ENCODE measurements around the gene CAV2.

Gene CAV2

GRCh38 chr7:116526897-116527296, 27.4 kb downstream of the CAV2 start:
- TF ChIP-seq REST (IDR thresholded peaks at IDR 0.05; ENCODE audit: insufficient read depth in 1 of 2, low read depth in 2 of 2, low read length in 2 of 2): no peak
- no peak for TF ChIP-seq POLR2AphosphoS5 (IDR thresholded peaks at IDR 0.05; ENCODE audit: low read depth, low read length)
- TF ChIP-seq FOXP2 (optimal IDR thresholded peaks at IDR 0.05; ENCODE audit: borderline replicate concordance, extremely low read depth, extremely low read length, insufficient read depth): no peak
- no peak for TF ChIP-seq TAF1 (IDR thresholded peaks at IDR 0.05; ENCODE audit: borderline replicate concordance, insufficient read depth, low read length)
- TF ChIP-seq SIN3A (IDR thresholded peaks at IDR 0.05; ENCODE audit: borderline replicate concordance, insufficient read depth, low read length): no peak

- TF ChIP-seq TAF1 (IDR thresholded peaks at IDR 0.05; ENCODE audit: borderline replicate concordance, insufficient read depth, low read length): 0 out of 2 replicates have a peak, but pooled peaks have one; percentile 15
- TF ChIP-seq SIN3A (IDR thresholded peaks at IDR 0.05; ENCODE audit: borderline replicate concordance, insufficient read depth, low read length): no peak
- no peak for TF ChIP-seq REST (IDR thresholded peaks at IDR 0.05; ENCODE audit: insufficient read depth in 1 of 2, low read depth in 2 of 2, low read length in 2 of 2)
Observed at GRCh38 chr7:116527521-116527920, 28.0 kb downstream of the CAV2 start.

- 0 out of 2 replicates have a peak, but pooled peaks have one; percentile 0 for TF ChIP-seq TAF1 (IDR thresholded peaks at IDR 0.05; ENCODE audit: borderline replicate concordance, insufficient read depth, low read length)
- no peak for TF ChIP-seq FOXP2 (optimal IDR thresholded peaks at IDR 0.05; ENCODE audit: borderline replicate concordance, extremely low read depth, extremely low read length, insufficient read depth)
Observed at GRCh38 chr7:116528008-116528789, 28.7 kb downstream of the CAV2 start.

- TF ChIP-seq POLR2AphosphoS5 (IDR thresholded peaks at IDR 0.05; ENCODE audit: low read depth, low read length): no peak
- TF ChIP-seq REST (IDR thresholded peaks at IDR 0.05; ENCODE audit: insufficient read depth in 1 of 2, low read depth in 2 of 2, low read length in 2 of 2): no peak
- TF ChIP-seq FOXP2 (optimal IDR thresholded peaks at IDR 0.05; ENCODE audit: borderline replicate concordance, extremely low read depth, extremely low read length, insufficient read depth): no peak
- TF ChIP-seq SIN3A (IDR thresholded peaks at IDR 0.05; ENCODE audit: borderline replicate concordance, insufficient read depth, low read length): no peak
- TF ChIP-seq TAF1 (IDR thresholded peaks at IDR 0.05; ENCODE audit: borderline replicate concordance, insufficient read depth, low read length): no peak
Observed at GRCh38 chr7:116529250-116529649, 29.7 kb downstream of the CAV2 start.

GRCh38 chr7:116530107-116530820, 30.7 kb downstream of the CAV2 start:
- TF ChIP-seq TAF1 (IDR thresholded peaks at IDR 0.05; ENCODE audit: borderline replicate concordance, insufficient read depth, low read length) (no peak), SIN3A (IDR thresholded peaks at IDR 0.05; ENCODE audit: borderline replicate concordance, insufficient read depth, low read length) (no peak), REST (IDR thresholded peaks at IDR 0.05; ENCODE audit: insufficient read depth in 1 of 2, low read depth in 2 of 2, low read length in 2 of 2) (no peak), FOXP2 (optimal IDR thresholded peaks at IDR 0.05; ENCODE audit: borderline replicate concordance, extremely low read depth, extremely low read length, insufficient read depth) (no peak), POLR2AphosphoS5 (IDR thresholded peaks at IDR 0.05; ENCODE audit: low read depth, low read length) (no peak)

Data from PFSK-1 (cell line).